Parathyroid adenoma (tissue), 2 donors: Measurements from ENCODE around the gene ASIC2.

Source experiments
- H2AFZ ChIP-seq: fragments of 300-600 bp; sonication (generic); one replicate; pipeline ENCODE4 v1.7.0; 2017; ENCODE audit warnings: antibody characterized with exemption, mild to moderate bottlenecking
- H3K27ac ChIP-seq: fragments of 300-600 bp; sonication (generic); one replicate; pipeline ENCODE4 v1.7.0; 2017
- H3K27me3 ChIP-seq: fragments of 300-600 bp; sonication (generic); one replicate; pipeline ENCODE4 v1.7.0; 2017; ENCODE audit warnings: low read length; ENCODE audit not compliant: control insufficient read depth, insufficient read depth
- H3K36me3 ChIP-seq: fragments of 300-600 bp; sonication (generic); one replicate; pipeline ENCODE4 v1.7.0; 2017; ENCODE audit warnings: low read length; ENCODE audit not compliant: control insufficient read depth, insufficient read depth
- H3K4me1 ChIP-seq: fragments of 300-600 bp; sonication (generic); one replicate; pipeline ENCODE4 v1.7.0; 2017; ENCODE audit warnings: control low read depth
- H3K4me2 ChIP-seq: fragments of 300-600 bp; sonication (generic); one replicate; pipeline ENCODE4 v1.7.0; 2017; ENCODE audit warnings: low read length
- H3K4me3 ChIP-seq: fragments of 300-600 bp; sonication (generic); one replicate; pipeline ENCODE4 v1.7.0; 2017; ENCODE audit warnings: low read depth, low read length
- H3K79me2 ChIP-seq: fragments of 300-600 bp; sonication (generic); one replicate; pipeline ENCODE4 v1.7.0; 2017; ENCODE audit warnings: control low read depth
- H3K9ac ChIP-seq: fragments of 300-600 bp; sonication (generic); one replicate; pipeline ENCODE4 v1.7.0; 2017; ENCODE audit warnings: mild to moderate bottlenecking
- H3K9me3 ChIP-seq: fragments of 300-600 bp; sonication (generic); one replicate; pipeline ENCODE4 v1.7.0; 2017; ENCODE audit warnings: low read length; ENCODE audit not compliant: control insufficient read depth
- TF ChIP-seq, protein P1 (sequence below): fragments of 300-600 bp; sonication (generic); IDR thresholded peaks from one replicate; pipeline ENCODE4 v1.7.0; 2017; ENCODE audit warnings: antibody characterized with exemption, mild to moderate bottlenecking
- donor health status: primary hyperparathyroidism.

Gene ASIC2

GRCh38 chr17:33285413-33285812 lies 7.7 kb downstream of the ASIC2 start:
- TF ChIP-seq, protein P1, sequence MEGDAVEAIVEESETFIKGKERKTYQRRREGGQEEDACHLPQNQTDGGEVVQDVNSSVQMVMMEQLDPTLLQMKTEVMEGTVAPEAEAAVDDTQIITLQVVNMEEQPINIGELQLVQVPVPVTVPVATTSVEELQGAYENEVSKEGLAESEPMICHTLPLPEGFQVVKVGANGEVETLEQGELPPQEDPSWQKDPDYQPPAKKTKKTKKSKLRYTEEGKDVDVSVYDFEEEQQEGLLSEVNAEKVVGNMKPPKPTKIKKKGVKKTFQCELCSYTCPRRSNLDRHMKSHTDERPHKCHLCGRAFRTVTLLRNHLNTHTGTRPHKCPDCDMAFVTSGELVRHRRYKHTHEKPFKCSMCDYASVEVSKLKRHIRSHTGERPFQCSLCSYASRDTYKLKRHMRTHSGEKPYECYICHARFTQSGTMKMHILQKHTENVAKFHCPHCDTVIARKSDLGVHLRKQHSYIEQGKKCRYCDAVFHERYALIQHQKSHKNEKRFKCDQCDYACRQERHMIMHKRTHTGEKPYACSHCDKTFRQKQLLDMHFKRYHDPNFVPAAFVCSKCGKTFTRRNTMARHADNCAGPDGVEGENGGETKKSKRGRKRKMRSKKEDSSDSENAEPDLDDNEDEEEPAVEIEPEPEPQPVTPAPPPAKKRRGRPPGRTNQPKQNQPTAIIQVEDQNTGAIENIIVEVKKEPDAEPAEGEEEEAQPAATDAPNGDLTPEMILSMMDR: no peak
- Histone ChIP-seq H3K4me1 (no peaks in the 10 kb centered on the region), H3K79me2 (no peaks in the 10 kb centered on the region), H3K9ac (no peak overlapping the region), H2AFZ (no peak overlapping the region), H3K4me3 (no peak overlapping the region), H3K27me3 (no peaks in the 10 kb centered on the region), H3K9me3 (no peaks in the 10 kb centered on the region), H3K27ac (no peak overlapping the region), H3K4me2 (no peak overlapping the region), H3K36me3 (no peaks in the 10 kb centered on the region)

GRCh38 chr17:33284022-33284421 lies 9.1 kb downstream of the ASIC2 start:
- no peaks in the 10 kb centered on the region for H3K4me1 ChIP-seq
- no peaks in the 10 kb centered on the region for H3K9me3 ChIP-seq
- H3K27me3 ChIP-seq: no peaks in the 10 kb centered on the region
- H3K4me3 ChIP-seq: no peak overlapping the region
- no peak overlapping the region for H3K4me2 ChIP-seq
- no peak overlapping the region for H3K9ac ChIP-seq
- no peaks in the 10 kb centered on the region for H3K79me2 ChIP-seq
- no peaks in the 10 kb centered on the region for H3K36me3 ChIP-seq
- H3K27ac ChIP-seq: no peak overlapping the region
- H2AFZ ChIP-seq: no peak overlapping the region
- TF ChIP-seq, protein P1: no peak

DNA sequence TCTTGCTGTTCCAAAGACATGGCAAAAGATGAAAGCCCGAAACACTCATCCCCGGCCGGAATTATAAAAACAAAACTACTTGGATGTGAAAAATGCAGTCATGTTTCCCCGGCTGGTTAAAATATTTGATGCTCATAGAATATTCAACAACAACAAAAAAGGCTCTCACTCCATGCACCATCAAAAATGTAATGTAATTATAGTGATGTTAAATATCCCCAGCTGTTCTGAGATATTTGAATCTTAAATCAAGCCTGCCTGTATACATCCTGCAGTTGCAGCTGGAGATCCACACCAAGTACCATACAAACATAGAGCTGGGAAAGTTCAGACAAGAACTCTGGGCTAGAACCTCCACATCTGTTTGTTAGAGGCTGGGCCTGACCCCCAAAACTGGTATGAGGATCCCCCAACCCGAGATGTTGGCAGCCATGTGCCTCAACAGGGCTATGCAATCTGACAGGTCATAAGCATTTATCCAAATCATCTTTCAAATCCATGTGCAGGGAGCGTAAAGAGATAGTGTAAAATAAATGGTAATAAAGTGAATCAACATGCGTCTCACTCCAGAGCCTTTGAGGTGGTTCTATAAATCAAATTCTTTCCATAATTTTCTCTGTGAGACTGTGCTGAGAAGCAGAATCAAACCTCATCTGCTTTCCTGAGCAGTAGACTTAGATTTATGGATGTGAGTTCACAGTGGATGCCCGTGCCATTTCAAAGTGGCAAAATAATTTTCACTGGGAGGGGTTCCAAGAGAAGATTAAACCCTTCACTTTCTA lies 12.7 kb downstream of the ASIC2 start:
- Histone ChIP-seq H3K27ac (no peak overlapping the region), H3K4me3 (no peak overlapping the region), H3K9me3 (no peaks in the 10 kb centered on the region), H3K36me3 (no peaks in the 10 kb centered on the region), H3K4me2 (no peak overlapping the region), H3K4me1 (no peaks in the 10 kb centered on the region), H3K9ac (no peak overlapping the region), H2AFZ (no peak overlapping the region), H3K79me2 (no peaks in the 10 kb centered on the region), H3K27me3 (no peaks in the 10 kb centered on the region)
- TF ChIP-seq, protein P1: no peak

- no peak overlapping the region for H3K4me2 ChIP-seq
- H3K4me3 ChIP-seq: no peak overlapping the region
- no peaks in the 10 kb centered on the region for H3K79me2 ChIP-seq
- H3K9ac ChIP-seq: no peak overlapping the region
- TF ChIP-seq, protein P1: no peak
- no peaks in the 10 kb centered on the region for H3K27me3 ChIP-seq
- H2AFZ ChIP-seq: no peak overlapping the region
- no peaks in the 10 kb centered on the region for H3K36me3 ChIP-seq
- H3K27ac ChIP-seq: no peak overlapping the region
- no peaks in the 10 kb centered on the region for H3K4me1 ChIP-seq
- no peaks in the 10 kb centered on the region for H3K9me3 ChIP-seq
Measured at GRCh38 chr17:33277436-33278100, 15.5 kb downstream of the ASIC2 start.
